AG10803 (cell line): ENCODE measurements around the gene MAP6.
A peak's percentile ranks its signal among the peaks of the same experiment; 100 is the strongest.

Experiments used
- DNase-seq: peaks from one replicate; pipeline ENCODE4 v3.0.0; 2010; ENCODE audit warnings: low read depth
- H3K4me3 ChIP-seq: 2 replicates; pipeline ENCODE4 v1.5.1; 2011; ENCODE audit warnings: mild to moderate bottlenecking, low read length, control low read depth
- CTCF ChIP-seq: conservative IDR thresholded peaks from 2 replicates; pipeline ENCODE4 v1.5.1; 2011; ENCODE audit warnings: mild to moderate bottlenecking, low read length, control low read depth, inconsistent platforms

The MAP6 gene

GRCh38 chr11:75553889-75554257 is 115.0 kb downstream of the MAP6 start:
- H3K4me3 ChIP-seq: peak overlapping the region; percentile 30; the same call in 1 of the 2 replicates
- TF ChIP-seq CTCF: no peak
- no peak for DNase-seq

- no peak overlapping the region for H3K4me3 ChIP-seq
- DNase-seq: no peak
- TF ChIP-seq CTCF: no peak
These were observed 115.7 kb downstream of the MAP6 start for GRCh38 chr11:75553182-75553581.

- H3K4me3 ChIP-seq: no peak overlapping the region
- no peak for TF ChIP-seq CTCF
- no peak for DNase-seq
These were observed 119.4 kb downstream of the MAP6 start for GRCh38 chr11:75549370-75549958.

- no peak for DNase-seq
- H3K4me3 ChIP-seq: no peak overlapping the region
- no peak for TF ChIP-seq CTCF
These were observed 120.1 kb downstream of the MAP6 start for GRCh38 chr11:75548595-75549272.

GRCh38 chr11:75547617-75548058 is 121.2 kb downstream of the MAP6 start:
- no peak overlapping the region for H3K4me3 ChIP-seq
- peak; percentile 56 for DNase-seq
- peak; percentile 91 for TF ChIP-seq CTCF

- DNase-seq: no peak
- TF ChIP-seq CTCF: no peak
- no peak overlapping the region for H3K4me3 ChIP-seq
These were observed 121.7 kb downstream of the MAP6 start for GRCh38 chr11:75547177-75547576.

GRCh38 chr11:75543806-75544205 is 125.0 kb downstream of the MAP6 start:
- TF ChIP-seq CTCF: no peak
- no peak overlapping the region for H3K4me3 ChIP-seq
- no peak for DNase-seq
